SK-N-MC (cell line): ENCODE results near the gene TGFB1.

ENCODE experiments used
- DNase-seq: peaks from one replicate; pipeline ENCODE4 v3.0.0-alpha.2; 2011; ENCODE audit warnings: low read depth, low spot score
- H3K27ac ChIP-seq: fragments of 200-600 bp; sonication (generic); 2 replicates; pipeline ENCODE4 v1.5.1; 2016; ENCODE audit warnings: mixed run types
- H3K36me3 ChIP-seq: fragments of 200-600 bp; sonication (generic); 2 replicates; pipeline ENCODE4 v1.6.1; 2017; ENCODE audit warnings: antibody characterized with exemption, low read length, mixed read lengths; ENCODE audit not compliant: insufficient read depth
- H3K4me3 ChIP-seq: fragments of 200-600 bp; sonication (generic); 2 replicates; pipeline ENCODE4 v1.5.1; 2016
- H3K9ac ChIP-seq: fragments of 200-600 bp; sonication (generic); 2 replicates; pipeline ENCODE4 v1.8.0; 2017; ENCODE audit warnings: mixed run types, mixed read lengths; ENCODE audit not compliant: insufficient read length
- H3K9me3 ChIP-seq: fragments of 200-600 bp; sonication (generic); 2 replicates; pipeline ENCODE4 v1.6.1; 2017; ENCODE audit warnings: low read depth, mild to moderate bottlenecking, antibody characterized with exemption, low read length, moderate library complexity, mixed read lengths
- EZH2 ChIP-seq: fragments of 200-600 bp; sonication (generic); IDR thresholded peaks from one replicate; pipeline ENCODE4 v1.6.1; 2017; ENCODE audit warnings: antibody characterized with exemption
- FOXP2 ChIP-seq: optimal IDR thresholded peaks from 2 replicates; pipeline ENCODE3; 2011; ENCODE audit warnings: mild to moderate bottlenecking, moderate library complexity; ENCODE audit not compliant: insufficient read depth; ENCODE audit errors: extremely low read length, control extremely low read depth
- POLR2AphosphoS5 ChIP-seq: IDR thresholded peaks from 2 replicates; pipeline ENCODE4 v1.6.1; 2012; ENCODE audit warnings: mild to moderate bottlenecking, low read depth, low read length, borderline replicate concordance

TGFB1 gene

DNA sequence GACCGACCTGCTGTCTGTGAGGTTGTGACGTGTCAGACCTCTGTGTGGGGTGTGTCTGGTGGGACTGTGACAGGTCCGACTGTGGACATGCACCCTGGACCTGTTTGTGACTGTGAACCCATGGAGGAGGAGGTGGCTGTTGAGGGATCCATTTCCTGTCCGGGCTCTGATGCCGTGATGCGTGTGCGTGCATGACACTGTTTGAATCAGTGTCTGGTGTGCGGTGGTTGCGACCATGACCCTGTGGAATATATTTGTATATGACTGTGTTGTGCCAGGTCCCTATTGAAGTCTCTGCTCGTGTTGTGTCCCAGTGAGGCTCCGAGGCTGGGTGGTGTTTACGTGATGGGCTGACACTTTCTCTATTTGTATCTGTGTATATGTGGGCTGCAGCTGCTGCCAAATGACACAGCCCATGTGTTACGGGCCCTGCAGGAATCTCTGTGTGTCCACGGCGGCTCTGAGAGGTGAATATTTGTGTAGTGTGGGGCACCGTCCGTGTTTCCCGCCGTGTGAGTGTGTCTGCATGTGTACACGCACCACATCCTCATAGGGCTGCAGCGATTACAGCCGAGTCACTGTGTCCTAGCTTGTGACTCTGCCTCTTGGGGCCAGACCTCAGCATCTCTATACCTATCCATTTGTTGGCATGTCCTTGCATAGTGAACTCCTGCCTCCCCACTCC is 25.4 kb downstream of the TGFB1 start:
- no peaks in the 10 kb centered on the region for H3K9me3 ChIP-seq
- no peak overlapping the region for H3K9ac ChIP-seq
- TF ChIP-seq EZH2 (no peak), POLR2AphosphoS5 (no peak), FOXP2 (no peak)
- H3K36me3 ChIP-seq: peaks cover 36% of the 10 kb centered on the region
- no peak for DNase-seq
- H3K4me3 ChIP-seq: no peak overlapping the region
- no peak overlapping the region for H3K27ac ChIP-seq

DNA sequence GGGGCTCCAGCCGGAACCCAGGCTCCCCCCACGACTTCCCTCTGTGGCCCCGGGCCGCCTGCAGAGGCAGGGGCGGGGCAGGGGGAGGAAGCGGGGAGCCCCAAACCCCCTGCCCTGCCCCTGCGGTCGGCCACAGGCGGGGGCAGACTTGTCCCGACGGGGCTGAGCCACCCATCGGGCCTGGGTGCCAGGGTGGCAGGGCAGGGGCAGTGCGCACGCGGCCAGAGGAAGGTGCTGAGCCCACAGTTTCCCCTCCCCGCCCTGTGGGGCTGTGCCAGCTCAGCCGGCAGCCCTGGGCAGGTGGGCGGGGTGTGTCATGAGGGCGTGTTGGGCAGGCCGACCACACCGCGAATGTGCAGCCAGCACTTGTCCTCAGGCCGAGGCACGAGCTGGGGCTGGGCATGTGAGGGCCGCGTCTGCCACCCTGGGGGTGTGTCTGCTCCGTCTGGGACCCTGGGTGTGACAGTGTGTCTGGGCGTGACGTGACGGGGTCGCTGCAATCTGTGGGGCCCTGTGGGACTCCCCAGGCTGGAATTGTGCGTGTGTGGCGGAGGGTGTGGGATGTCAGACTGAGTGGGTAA is 26.1 kb downstream of the TGFB1 start:
- Histone ChIP-seq H3K9ac (no peak overlapping the region), H3K27ac (peak overlapping the region; percentile 54; the same call in 1 of the 2 replicates), H3K9me3 (no peaks in the 10 kb centered on the region), H3K36me3 (peaks cover 34% of the 10 kb centered on the region), H3K4me3 (no peak overlapping the region)
- TF ChIP-seq POLR2AphosphoS5: no peak; the same call in 1 of the 2 replicates
- TF ChIP-seq EZH2: no peak
- no peak for TF ChIP-seq FOXP2
- DNase-seq: no peak

DNA sequence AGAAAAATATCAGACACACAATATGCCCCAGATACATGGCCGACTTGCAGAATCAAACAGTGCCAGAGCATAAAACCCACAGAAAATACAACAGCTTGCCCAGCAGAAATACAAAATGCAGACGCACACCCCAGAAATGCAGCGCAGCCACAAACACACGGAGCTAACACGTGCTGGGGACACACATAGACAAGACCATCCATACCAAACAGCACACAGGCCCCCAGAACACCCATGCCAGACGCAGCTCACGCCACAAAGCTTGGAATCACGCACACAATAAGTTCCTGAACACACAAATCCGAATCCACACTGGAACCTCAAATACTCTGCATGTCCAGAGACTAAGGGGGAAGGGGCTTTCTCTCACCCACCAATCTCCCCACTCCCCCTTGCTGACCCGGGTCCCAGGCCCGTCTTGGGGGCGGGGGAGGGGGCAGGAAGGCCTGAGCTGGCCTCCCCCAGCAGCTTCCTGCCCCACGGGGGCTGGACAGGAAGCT is 26.6 kb downstream of the TGFB1 start:
- Histone ChIP-seq H3K27ac (peak overlapping the region; percentile 54), H3K4me3 (no peak overlapping the region)
- no peak for DNase-seq

DNA sequence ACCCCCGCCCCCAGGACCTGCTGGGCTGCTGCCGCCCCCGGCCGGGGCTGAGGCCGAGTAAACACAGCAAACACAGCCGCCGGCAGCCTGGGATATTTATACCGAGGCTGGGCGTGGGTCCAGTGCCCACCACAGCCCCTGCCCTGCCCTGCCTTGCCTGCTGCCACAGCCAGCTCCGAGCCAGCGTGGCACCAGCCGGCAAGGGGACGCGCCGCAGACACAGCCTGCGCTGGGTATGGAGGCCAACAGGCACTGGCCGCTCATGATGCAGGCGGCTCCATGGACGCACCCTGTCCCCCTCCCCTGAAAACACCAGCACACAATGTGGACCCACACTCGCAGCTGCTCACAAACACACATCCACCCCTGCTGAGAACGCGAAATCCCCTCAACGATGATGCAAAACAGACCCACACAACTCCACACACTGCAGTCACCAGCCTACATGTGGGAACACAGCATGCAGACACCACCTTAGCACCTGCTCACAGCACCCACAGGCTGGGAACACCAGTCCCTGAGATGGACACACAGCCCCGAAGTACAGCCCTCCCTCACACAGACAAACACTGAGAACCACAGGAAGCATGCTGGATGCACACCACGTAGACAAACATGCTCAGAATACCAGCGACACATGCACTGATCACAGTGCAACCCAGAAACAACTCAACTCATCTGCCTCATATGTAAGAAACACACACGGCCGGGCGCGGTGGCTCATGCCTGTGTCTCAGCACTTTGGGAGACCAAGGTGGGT is 27.6 kb downstream of the TGFB1 start:
- Histone ChIP-seq H3K9ac (no peak overlapping the region), H3K36me3 (peaks cover 19% of the 10 kb centered on the region), H3K9me3 (no peaks in the 10 kb centered on the region), H3K4me3 (no peak overlapping the region), H3K27ac (no peak overlapping the region; the same call in 1 of the 2 replicates)
- DNase-seq: no peak
- TF ChIP-seq EZH2: no peak
- peak; percentile 5; the same call in 1 of the 2 replicates for TF ChIP-seq POLR2AphosphoS5
- TF ChIP-seq FOXP2: no peak

More for the DNA sequence above, 26.6 kb downstream of the TGFB1 start:
- no peak overlapping the region for H3K9ac ChIP-seq
- H3K9me3 ChIP-seq: no peaks in the 10 kb centered on the region
- TF ChIP-seq EZH2: no peak
- no peak for TF ChIP-seq FOXP2
- no peak; the same call in 1 of the 2 replicates for TF ChIP-seq POLR2AphosphoS5
- peaks cover 29% of the 10 kb centered on the region for H3K36me3 ChIP-seq

DNA sequence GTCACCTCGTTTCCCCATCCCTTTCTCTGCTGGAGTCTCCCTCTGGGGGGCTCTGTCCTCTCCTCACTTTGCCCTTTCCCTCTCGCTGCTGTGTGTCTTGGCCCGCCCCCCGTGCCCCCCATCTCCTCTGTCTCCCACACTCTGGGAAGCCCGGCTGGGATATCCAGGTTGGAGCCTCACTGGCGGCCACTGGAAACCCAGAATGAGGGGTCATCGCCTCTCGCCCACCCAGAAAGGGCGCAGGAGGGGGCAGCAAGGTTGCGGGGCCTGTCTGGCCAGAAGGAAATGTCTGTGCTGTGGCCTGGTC is 28.1 kb downstream of the TGFB1 start:
- no peak overlapping the region; the same call in 1 of the 2 replicates for H3K27ac ChIP-seq
- H3K36me3 ChIP-seq: peaks cover 17% of the 10 kb centered on the region
- H3K4me3 ChIP-seq: no peak overlapping the region

DNA sequence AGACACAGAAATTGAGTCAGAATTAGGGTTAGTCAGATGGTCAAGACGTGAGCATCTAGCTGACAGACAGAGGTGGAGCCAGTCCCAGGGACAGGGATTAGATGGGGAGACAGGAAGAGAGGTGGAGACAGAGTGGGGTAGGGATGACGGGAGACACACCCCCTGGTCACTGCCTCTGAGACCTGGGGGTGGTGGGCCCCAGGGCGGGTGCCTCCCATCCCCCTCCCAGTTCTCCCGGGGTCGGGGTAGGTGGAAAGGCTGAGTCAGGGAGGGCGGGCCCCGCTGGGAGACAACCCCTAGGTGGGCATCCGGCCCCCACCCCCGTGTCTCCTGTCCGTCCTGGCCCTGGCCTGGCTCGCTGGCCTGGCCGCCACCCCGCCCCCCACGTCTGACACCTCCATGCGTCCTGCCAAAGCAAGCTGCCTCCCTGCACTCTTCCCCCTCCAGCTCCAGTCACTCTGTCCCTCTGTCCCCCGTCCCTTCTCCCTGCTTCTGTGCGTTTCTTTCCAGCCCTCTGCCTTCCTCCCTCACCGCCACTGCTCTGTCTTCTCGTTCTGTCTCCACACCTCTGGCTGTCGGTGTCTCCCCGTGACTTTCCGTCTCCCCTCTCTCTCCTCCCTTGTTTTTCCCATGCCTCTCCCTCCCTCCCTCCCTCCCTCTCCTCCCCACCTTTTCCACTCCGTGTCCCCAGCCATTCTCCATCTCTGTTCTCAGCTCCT is 28.6 kb downstream of the TGFB1 start:
- Histone ChIP-seq H3K4me3 (no peak overlapping the region), H3K9me3 (no peaks in the 10 kb centered on the region), H3K36me3 (peaks cover 12% of the 10 kb centered on the region; the same call in 1 of the 2 replicates), H3K9ac (no peak overlapping the region), H3K27ac (peak overlapping the region; percentile 88; the same call in 1 of the 2 replicates)
- TF ChIP-seq EZH2 (no peak), POLR2AphosphoS5 (peak; percentile 19; the same call in 1 of the 2 replicates)
- no peak for DNase-seq

More for the DNA sequence above, 28.1 kb downstream of the TGFB1 start:
- TF ChIP-seq FOXP2: no peak
- Histone ChIP-seq H3K9me3 (no peaks in the 10 kb centered on the region), H3K9ac (no peak overlapping the region)
- no peak for DNase-seq

DNA sequence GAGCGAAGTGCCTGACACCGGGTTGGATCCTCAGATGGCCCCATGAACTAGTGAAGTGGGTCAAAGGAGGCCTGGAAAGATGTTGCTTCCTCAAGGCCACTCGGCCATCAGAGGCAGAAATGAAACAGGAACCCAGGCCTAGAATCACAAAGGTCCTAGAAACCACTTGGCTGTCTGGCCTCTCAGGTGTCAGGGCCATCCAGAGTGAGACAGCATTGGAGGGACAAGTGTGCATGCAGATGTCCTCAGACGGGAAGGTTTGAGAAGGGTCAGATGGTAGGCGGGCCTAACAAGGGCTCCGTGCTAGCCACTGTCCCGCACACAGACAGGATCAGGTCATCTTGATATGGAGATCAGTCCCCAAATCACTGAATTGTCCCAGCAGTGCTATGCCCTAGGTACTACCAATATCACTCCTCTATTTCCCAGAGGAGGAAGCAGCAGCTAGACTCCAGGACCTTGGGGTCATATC is 29.5 kb downstream of the TGFB1 start:
- H3K9me3 ChIP-seq: no peaks in the 10 kb centered on the region
- TF ChIP-seq FOXP2 (no peak), EZH2 (no peak), POLR2AphosphoS5 (no peak)
- H3K9ac ChIP-seq: no peak overlapping the region
- no peak overlapping the region for H3K4me3 ChIP-seq
- H3K36me3 ChIP-seq: peaks cover 14% of the 10 kb centered on the region; the same call in 1 of the 2 replicates
- no peak for DNase-seq
- peak overlapping the region; percentile 88 for H3K27ac ChIP-seq

DNA sequence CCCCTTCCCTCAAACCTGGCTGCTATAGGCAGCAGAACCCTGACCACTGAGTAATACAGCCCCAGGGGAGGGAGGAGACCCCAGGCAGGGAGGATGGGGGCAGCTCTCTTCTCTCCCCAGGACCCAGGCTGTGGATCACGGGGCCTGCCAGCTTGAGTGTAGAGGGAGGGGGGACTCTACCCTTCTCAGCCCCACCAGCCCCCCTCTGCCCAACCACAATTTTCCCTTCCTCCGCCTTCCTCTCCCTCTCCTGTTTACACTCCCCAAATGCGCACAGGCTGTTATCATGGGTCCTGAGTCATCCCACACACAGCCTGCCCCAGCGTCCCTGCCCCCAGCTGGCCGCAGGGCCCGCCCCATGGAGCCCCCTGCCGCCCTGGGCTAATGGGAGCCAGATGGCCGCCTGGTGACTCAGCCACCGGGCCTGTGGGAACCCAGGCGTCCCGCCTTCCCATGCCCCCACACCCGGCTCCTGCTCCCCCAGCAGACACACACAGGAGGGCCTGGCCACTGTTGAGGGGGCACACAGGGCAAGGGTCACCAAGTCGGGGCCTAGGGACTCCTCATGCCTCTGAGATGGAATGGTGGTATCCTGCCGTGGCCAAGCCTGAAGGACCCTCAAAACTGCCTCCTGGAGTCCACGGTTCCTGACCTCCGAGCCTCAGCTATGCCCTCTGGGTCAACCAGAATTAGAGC is 30.1 kb downstream of the TGFB1 start:
- TF ChIP-seq POLR2AphosphoS5: peak; percentile 50
- no peak for TF ChIP-seq FOXP2
- Histone ChIP-seq H3K9ac (peak overlapping the region; percentile 26), H3K36me3 (peaks cover 16% of the 10 kb centered on the region; the same call in 1 of the 2 replicates), H3K4me3 (no peak overlapping the region), H3K9me3 (no peaks in the 10 kb centered on the region), H3K27ac (peak overlapping the region; percentile 88)
- DNase-seq: no peak
